HFF-Myc (cell line): ENCODE results near the gene GARIN5B.
"Not testable (repeated sequence)": the region's sequence is repeated elsewhere in the genome, so short reads cannot be mapped to it uniquely, and the experiment has no call there.

Source experiments
- DNase-seq: peaks from one replicate; pipeline ENCODE4 v3.0.0-alpha.2; 2011; ENCODE audit warnings: low read depth; ENCODE audit errors: extremely low read depth
- H3K4me3 ChIP-seq: replicated peaks from 2 replicates; pipeline ENCODE4 v1.5.1; 2011; ENCODE audit warnings: low read depth, mild to moderate bottlenecking, control low read depth, low read length
- CTCF ChIP-seq: IDR thresholded peaks from 2 replicates; pipeline ENCODE4 v1.5.1; 2012; ENCODE audit warnings: mild to moderate bottlenecking, low read depth, low read length, control low read depth; ENCODE audit errors: missing control alignments

GARIN5B gene

GRCh38 chr19:55406091-55406825 lies 43.2 kb upstream of the GARIN5B start:
- peak overlapping the region; percentile 90 for H3K4me3 ChIP-seq
- no peak for DNase-seq
- no peak for TF ChIP-seq CTCF

- H3K4me3 ChIP-seq: peak overlapping the region; percentile 90
- DNase-seq: no peak
These were observed 42.6 kb upstream of the GARIN5B start for GRCh38 chr19:55405638-55406037.

GRCh38 chr19:55402509-55402908 lies 39.4 kb upstream of the GARIN5B start:
- DNase-seq: no peak
- TF ChIP-seq CTCF: no peak
- no peak overlapping the region for H3K4me3 ChIP-seq

More at GRCh38 chr19:55405638-55406037, 42.6 kb upstream of the GARIN5B start:
- no peak for TF ChIP-seq CTCF

- not testable (repeated sequence) for DNase-seq, H3K4me3 ChIP-seq
These were observed 38.3 kb upstream of the GARIN5B start for GRCh38 chr19:55401390-55401789.

- no peak for TF ChIP-seq CTCF
- H3K4me3 ChIP-seq: no peak overlapping the region
- DNase-seq: no peak
These were observed 37.4 kb upstream of the GARIN5B start for GRCh38 chr19:55400281-55401087.

GRCh38 chr19:55398200-55398925 lies 35.3 kb upstream of the GARIN5B start:
- no peak for DNase-seq
- no peak for TF ChIP-seq CTCF
- H3K4me3 ChIP-seq: no peak overlapping the region
